SK-N-MC (cell line): ENCODE measurements around the gene PEX14.

Experiments used
- EZH2 ChIP-seq: fragments of 200-600 bp; sonication (generic); IDR thresholded peaks from one replicate; pipeline ENCODE4 v1.6.1; 2017; ENCODE audit warnings: antibody characterized with exemption
- FOXP2 ChIP-seq: optimal IDR thresholded peaks from 2 replicates; pipeline ENCODE3; 2011; ENCODE audit warnings: mild to moderate bottlenecking, moderate library complexity; ENCODE audit not compliant: insufficient read depth; ENCODE audit errors: extremely low read length, control extremely low read depth
- POLR2AphosphoS5 ChIP-seq: IDR thresholded peaks from 2 replicates; pipeline ENCODE4 v1.6.1; 2012; ENCODE audit warnings: mild to moderate bottlenecking, low read depth, low read length, borderline replicate concordance

GRCh38 chr1:10653370-10654125 is 178.8 kb downstream of the PEX14 start:
- TF ChIP-seq POLR2AphosphoS5 (no peak), EZH2 (no peak), FOXP2 (no peak)
